H9 (cell line): Measurements from ENCODE around the gene ZNF555. TPM values are rescaled to one million over a fixed set of nuclear protein-coding genes. Genes with fewer than 3 reads are reported as not detected.

Source experiments
- DNase-seq: peaks from one replicate; pipeline ENCODE4 v3.0.0-alpha.2; 2017
- H2AFZ ChIP-seq: one replicate; pipeline ENCODE4 v1.6.1; 2013; ENCODE audit warnings: mild to moderate bottlenecking, low read length, control low read depth, moderate library complexity
- H2AK5ac ChIP-seq: 2 replicates; pipeline ENCODE4 v1.6.1; 2013; ENCODE audit warnings: low read length, control low read depth, mixed read lengths; ENCODE audit not compliant: insufficient read length
- H2BK120ac ChIP-seq: one replicate; pipeline ENCODE4 v1.6.1; 2013; ENCODE audit warnings: low read depth, mild to moderate bottlenecking, low read length, control low read depth, inconsistent platforms; ENCODE audit not compliant: poor library complexity, severe bottlenecking
- H2BK12ac ChIP-seq: 2 replicates; pipeline ENCODE4 v1.6.1; 2013; ENCODE audit warnings: low read length, control low read depth, mixed read lengths, low read depth; ENCODE audit not compliant: insufficient read length
- H2BK15ac ChIP-seq: 2 replicates; pipeline ENCODE4 v1.6.1; 2013; ENCODE audit warnings: low read depth, low read length, control low read depth
- H2BK20ac ChIP-seq: one replicate; pipeline ENCODE4 v1.6.1; 2013; ENCODE audit warnings: low read depth, mild to moderate bottlenecking, low read length, control low read depth, inconsistent platforms; ENCODE audit not compliant: poor library complexity, severe bottlenecking
- H2BK5ac ChIP-seq: 2 replicates; pipeline ENCODE4 v1.6.1; 2013; ENCODE audit warnings: low read length, control low read depth, mixed read lengths; ENCODE audit not compliant: insufficient read length
- H3K14ac ChIP-seq: 2 replicates; pipeline ENCODE4 v1.6.1; 2013; ENCODE audit warnings: low read length, control low read depth; ENCODE audit not compliant: insufficient read depth
- H3K18ac ChIP-seq: 2 replicates; pipeline ENCODE4 v1.6.1; 2013; ENCODE audit warnings: low read depth, mild to moderate bottlenecking, mixed read lengths, low read length, control low read depth; ENCODE audit not compliant: insufficient read length
- H3K23ac ChIP-seq: 2 replicates; pipeline ENCODE4 v1.6.1; 2013; ENCODE audit warnings: low read length, control low read depth, mixed read lengths, low read depth; ENCODE audit not compliant: insufficient read length
- H3K23me2 ChIP-seq: 2 replicates; pipeline ENCODE4 v1.6.1; 2013; ENCODE audit warnings: low read depth, mild to moderate bottlenecking, mixed read lengths, low read length, control low read depth; ENCODE audit not compliant: insufficient read length, poor library complexity, severe bottlenecking
- H3K27ac ChIP-seq: 2 replicates; pipeline ENCODE4 v1.5.1; 2013; ENCODE audit warnings: low read length, control low read depth, mixed read lengths, low read depth; ENCODE audit not compliant: insufficient read length
- H3K27me3 ChIP-seq: 2 replicates; pipeline ENCODE4 v1.6.1; 2013; ENCODE audit warnings: low read length, control low read depth, inconsistent platforms; ENCODE audit not compliant: insufficient read depth
- H3K4ac ChIP-seq: 2 replicates; pipeline ENCODE4 v1.6.1; 2013; ENCODE audit warnings: low read depth, mild to moderate bottlenecking, control low read depth, inconsistent platforms, low read length, moderate library complexity
- H3K4me1 ChIP-seq: 2 replicates; pipeline ENCODE4 v1.6.1; 2013; ENCODE audit warnings: low read length, control low read depth, inconsistent platforms; ENCODE audit not compliant: insufficient read depth
- H3K4me2 ChIP-seq: 2 replicates; pipeline ENCODE4 v1.6.1; 2013; ENCODE audit warnings: low read length, control low read depth, mixed read lengths; ENCODE audit not compliant: insufficient read length, insufficient read depth
- H3K56ac ChIP-seq: 2 replicates; pipeline ENCODE4 v1.6.1; 2013; ENCODE audit warnings: low read depth, mild to moderate bottlenecking, mixed read lengths, low read length, control low read depth; ENCODE audit not compliant: insufficient read length
- H3K79me1 ChIP-seq: 2 replicates; pipeline ENCODE4 v1.6.1; 2013; ENCODE audit warnings: low read depth, mild to moderate bottlenecking, moderate library complexity, low read length, control low read depth, inconsistent platforms; ENCODE audit not compliant: insufficient read depth, poor library complexity, severe bottlenecking
- H3K79me2 ChIP-seq: 2 replicates; pipeline ENCODE4 v1.6.1; 2013; ENCODE audit warnings: low read length, control low read depth, inconsistent platforms; ENCODE audit not compliant: insufficient read depth
- H3K9ac ChIP-seq: 2 replicates; pipeline ENCODE4 v1.6.1; 2013; ENCODE audit warnings: low read length, control low read depth, mixed read lengths; ENCODE audit not compliant: insufficient read length; ENCODE audit errors: extremely low read depth
- H3K9me3 ChIP-seq: one replicate; pipeline ENCODE4 v1.6.1; 2013; ENCODE audit warnings: low read depth, low read length, inconsistent platforms; ENCODE audit not compliant: control insufficient read depth
- H3T11ph ChIP-seq: one replicate; pipeline ENCODE4 v1.6.1; 2013; ENCODE audit warnings: mild to moderate bottlenecking, low read length, control low read depth, inconsistent platforms
- H4K20me1 ChIP-seq: one replicate; pipeline ENCODE4 v1.6.1; 2013; ENCODE audit not compliant: control insufficient read depth, insufficient read length, insufficient read depth
- H4K5ac ChIP-seq: 2 replicates; pipeline ENCODE4 v1.6.1; 2013; ENCODE audit warnings: low read depth, mild to moderate bottlenecking, mixed read lengths, low read length, control low read depth; ENCODE audit not compliant: insufficient read length
- H4K8ac ChIP-seq: replicated peaks from 2 replicates; pipeline ENCODE4 v1.6.1; 2013; ENCODE audit warnings: low read length, control low read depth, mixed read lengths, low read depth; ENCODE audit not compliant: insufficient read length
- H4K91ac ChIP-seq: 2 replicates; pipeline ENCODE4 v1.6.1; 2013; ENCODE audit warnings: low read depth, mild to moderate bottlenecking, moderate library complexity, mixed read lengths, low read length, control low read depth; ENCODE audit not compliant: insufficient read length
- H3K27ac Mint-ChIP-seq, 3 experiments: 2 replicates in 2 of 3; 3 replicates in 1 of 3; pipeline ENCODE4 v1.8.0; 2020 to 2021; ENCODE audit warnings: mixed read lengths in 3 of 3, mild to moderate bottlenecking in 1 of 3, moderate library complexity in 1 of 3
- H3K27me3 Mint-ChIP-seq: 2 replicates; pipeline ENCODE4 v1.8.0; 2021; ENCODE audit warnings: low read depth, mild to moderate bottlenecking, moderate library complexity, mixed read lengths
- H3K36me3 Mint-ChIP-seq, 3 experiments: 2 replicates in 2 of 3; 3 replicates in 1 of 3; pipeline ENCODE4 v1.8.0; 2020 to 2021; ENCODE audit warnings: low read depth in 3 of 3, mixed read lengths in 3 of 3; ENCODE audit not compliant: insufficient read depth in 1 of 3
- H3K4me1 Mint-ChIP-seq, 2 experiments: 2 replicates each; pipeline ENCODE4 v1.8.0; 2020; ENCODE audit warnings: mixed read lengths in 2 of 2
- H3K4me3 Mint-ChIP-seq, 2 experiments: 2 replicates in 1 of 2; 3 replicates in 1 of 2; pipeline ENCODE4 v1.8.0; 2020 to 2021; ENCODE audit warnings: mild to moderate bottlenecking in 2 of 2, mixed read lengths in 2 of 2, moderate library complexity in 1 of 2
- H3K9me3 Mint-ChIP-seq, 2 experiments: 2 replicates in 1 of 2; 3 replicates in 1 of 2; pipeline ENCODE4 v1.8.0; 2020; ENCODE audit warnings: mild to moderate bottlenecking in 2 of 2, mixed read lengths in 2 of 2, moderate library complexity in 1 of 2
- WGBS: extraction: QIAGEN DNeasy Blood & Tissue Kit; methylation state at CpG from one replicate; pipeline ENCODE4 v1.1.7; 2013; ENCODE audit warnings: missing lambda C conversion rate, low lambda C conversion rate, mixed read lengths; ENCODE audit not compliant: insufficient read length; ENCODE audit errors: extremely low coverage; 5-methylcytosine and 5-hydroxymethylcytosine counted together
- total RNA-seq: library from RNA; stranded (reverse); gene quantifications from 2 replicates; pipeline ENCODE4 v1.2.1, GENCODE V29; 2021
- TF ChIP-seq, protein P1 (sequence below): fragments of 200-600 bp; sonication (generic); conservative IDR thresholded peaks from 3 replicates; pipeline ENCODE4 v1.8.0; 2021; ENCODE audit warnings: antibody characterized with exemption, mild to moderate bottlenecking

The ZNF555 gene
- total RNA-seq, 1 experiment from 2014 or later = 7.8 TPM

GRCh38 chr19:2812414-2813234, 28.7 kb upstream of the ZNF555 start:
- Histone ChIP-seq H3K18ac (no peak overlapping the region), H3K4ac (no peak overlapping the region)

More at GRCh38 chr19:2812414-2813234, 28.7 kb upstream of the ZNF555 start:
- TF ChIP-seq, protein P1, sequence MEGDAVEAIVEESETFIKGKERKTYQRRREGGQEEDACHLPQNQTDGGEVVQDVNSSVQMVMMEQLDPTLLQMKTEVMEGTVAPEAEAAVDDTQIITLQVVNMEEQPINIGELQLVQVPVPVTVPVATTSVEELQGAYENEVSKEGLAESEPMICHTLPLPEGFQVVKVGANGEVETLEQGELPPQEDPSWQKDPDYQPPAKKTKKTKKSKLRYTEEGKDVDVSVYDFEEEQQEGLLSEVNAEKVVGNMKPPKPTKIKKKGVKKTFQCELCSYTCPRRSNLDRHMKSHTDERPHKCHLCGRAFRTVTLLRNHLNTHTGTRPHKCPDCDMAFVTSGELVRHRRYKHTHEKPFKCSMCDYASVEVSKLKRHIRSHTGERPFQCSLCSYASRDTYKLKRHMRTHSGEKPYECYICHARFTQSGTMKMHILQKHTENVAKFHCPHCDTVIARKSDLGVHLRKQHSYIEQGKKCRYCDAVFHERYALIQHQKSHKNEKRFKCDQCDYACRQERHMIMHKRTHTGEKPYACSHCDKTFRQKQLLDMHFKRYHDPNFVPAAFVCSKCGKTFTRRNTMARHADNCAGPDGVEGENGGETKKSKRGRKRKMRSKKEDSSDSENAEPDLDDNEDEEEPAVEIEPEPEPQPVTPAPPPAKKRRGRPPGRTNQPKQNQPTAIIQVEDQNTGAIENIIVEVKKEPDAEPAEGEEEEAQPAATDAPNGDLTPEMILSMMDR = no peak
- no peak overlapping the region for H2BK12ac ChIP-seq
- H3K27ac ChIP-seq = no peak overlapping the region
- H3K9me3 ChIP-seq = no peaks in the 10 kb centered on the region
- no peaks in the 10 kb centered on the region for H3K23me2 ChIP-seq
- H2BK15ac ChIP-seq = no peak overlapping the region
- H3K23ac ChIP-seq = no peak overlapping the region
- H2AFZ ChIP-seq = no peak overlapping the region
- H3K4me1 Mint-ChIP-seq = no peaks in the 10 kb centered on the region
- H4K5ac ChIP-seq = no peak overlapping the region
- H3K27me3 Mint-ChIP-seq = peaks cover 1% of the 10 kb centered on the region
- no peak overlapping the region for H3T11ph ChIP-seq
- DNase-seq = no peak
- peaks cover 17 to 43% (median 28%) of the 10 kb centered on the region in 3 experiments for H3K36me3 Mint-ChIP-seq
- no peaks in the 10 kb centered on the region for H3K4me1 ChIP-seq
- no peak overlapping the region for H2BK20ac ChIP-seq
- no peak overlapping the region for H3K56ac ChIP-seq
- H3K14ac ChIP-seq = no peak overlapping the region
- no peak overlapping the region for H4K8ac ChIP-seq
- H3K79me2 ChIP-seq = no peaks in the 10 kb centered on the region
- no peaks in the 10 kb centered on the region for H3K79me1 ChIP-seq
- H3K9ac ChIP-seq = no peak overlapping the region
- peaks cover 0 to 2% of the 10 kb centered on the region in 2 experiments; a peak in 3 of 5 replicates for H3K9me3 Mint-ChIP-seq
- no peaks in the 10 kb centered on the region for H3K27me3 ChIP-seq
- H4K20me1 ChIP-seq = no peaks in the 10 kb centered on the region
- no peak overlapping the region for H2AK5ac ChIP-seq
- H3K4me3 Mint-ChIP-seq = no peak overlapping the region
- no peak overlapping the region for H3K27ac Mint-ChIP-seq
- no CpG with 5 or more reads among the region's 37 CpGs for WGBS
- no peak overlapping the region for H4K91ac ChIP-seq
- no peak overlapping the region for H2BK5ac ChIP-seq
- no peak overlapping the region for H2BK120ac ChIP-seq
- no peak overlapping the region for H3K4me2 ChIP-seq
